ENCODE results near the gene FNDC10.
"Not testable (repeated sequence)": the region's sequence is repeated elsewhere in the genome, so short reads cannot be mapped to it uniquely, and the experiment has no call there.

The FNDC10 gene

GRCh38 chr1:1599935-1600860 lies at the start of gene FNDC10:
Gene FNDC10 (minus strand): TSS chr1:1600135. CDS start chr1:1600015, 120 bp downstream.
- DNase-seq: no peak

GRCh38 chr1:1648265-1648664 lies 48.3 kb upstream of the FNDC10 start:
- not testable (repeated sequence) for DNase-seq

GRCh38 chr1:1647567-1648241 lies 47.8 kb upstream of the FNDC10 start:
- not testable (repeated sequence) for DNase-seq

GRCh38 chr1:1646326-1646725 lies 46.4 kb upstream of the FNDC10 start:
- not testable (repeated sequence) for DNase-seq

GRCh38 chr1:1640711-1641461 lies 41.0 kb upstream of the FNDC10 start:
- not testable (repeated sequence) for DNase-seq

GRCh38 chr1:1640081-1640480 lies 40.1 kb upstream of the FNDC10 start:
- DNase-seq: not testable (repeated sequence)

GRCh38 chr1:1639368-1639767 lies 39.4 kb upstream of the FNDC10 start:
- not testable (repeated sequence) for DNase-seq

GRCh38 chr1:1638528-1638927 lies 38.6 kb upstream of the FNDC10 start:
- DNase-seq: not testable (repeated sequence)

- DNase-seq: not testable (repeated sequence)
Measured at GRCh38 chr1:1637479-1637875, 37.5 kb upstream of the FNDC10 start.

- not testable (repeated sequence) for DNase-seq
Measured at GRCh38 chr1:1636621-1637478, 36.9 kb upstream of the FNDC10 start.

- not testable (repeated sequence) for DNase-seq
Measured at GRCh38 chr1:1634613-1635012, 34.7 kb upstream of the FNDC10 start.

GRCh38 chr1:1633409-1633808 lies 33.5 kb upstream of the FNDC10 start:
- DNase-seq: not testable (repeated sequence)

- no peak for DNase-seq
Measured at GRCh38 chr1:1631782-1632420, 32.0 kb upstream of the FNDC10 start, which contains the start of gene MMP23B. Gene MMP23B (plus strand): TSS chr1:1632173. CDS start chr1:1632219, 46 bp downstream.

GRCh38 chr1:1630965-1631781 lies 31.2 kb upstream of the FNDC10 start:
- DNase-seq: no peak

- DNase-seq: no peak
Measured at GRCh38 chr1:1630191-1630964, 30.4 kb upstream of the FNDC10 start.

- DNase-seq: no peak
Measured at GRCh38 chr1:1629430-1630190, 29.7 kb upstream of the FNDC10 start.

- no peak for DNase-seq
Measured at GRCh38 chr1:1628754-1629429, 29.0 kb upstream of the FNDC10 start.

All from NCI-H2081 treated with DMSO at 0.1 percent for 48 hours (cell line).